ENCODE data around the gene LRRC32.

DNA sequence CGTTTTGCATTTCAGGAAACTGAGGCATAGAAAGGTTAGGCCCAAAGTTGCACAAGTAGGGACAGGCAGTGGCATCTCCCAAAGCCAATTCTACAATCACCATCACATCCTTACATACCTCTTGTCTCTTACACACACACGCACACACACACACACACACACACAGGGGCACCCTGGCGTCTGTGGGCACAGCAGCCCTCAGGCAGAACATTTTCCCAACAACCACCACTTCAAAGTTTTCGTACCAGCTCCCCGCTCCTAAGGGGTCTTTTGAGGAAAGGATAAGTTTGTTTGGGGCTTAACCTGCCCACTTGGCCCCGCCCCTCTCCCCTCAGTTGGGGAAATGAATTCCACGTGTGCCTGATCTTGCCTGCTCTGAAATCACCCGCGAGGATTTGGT, 14.7 kb upstream of the LRRC32 start:
- TF ChIP-seq, protein P1, sequence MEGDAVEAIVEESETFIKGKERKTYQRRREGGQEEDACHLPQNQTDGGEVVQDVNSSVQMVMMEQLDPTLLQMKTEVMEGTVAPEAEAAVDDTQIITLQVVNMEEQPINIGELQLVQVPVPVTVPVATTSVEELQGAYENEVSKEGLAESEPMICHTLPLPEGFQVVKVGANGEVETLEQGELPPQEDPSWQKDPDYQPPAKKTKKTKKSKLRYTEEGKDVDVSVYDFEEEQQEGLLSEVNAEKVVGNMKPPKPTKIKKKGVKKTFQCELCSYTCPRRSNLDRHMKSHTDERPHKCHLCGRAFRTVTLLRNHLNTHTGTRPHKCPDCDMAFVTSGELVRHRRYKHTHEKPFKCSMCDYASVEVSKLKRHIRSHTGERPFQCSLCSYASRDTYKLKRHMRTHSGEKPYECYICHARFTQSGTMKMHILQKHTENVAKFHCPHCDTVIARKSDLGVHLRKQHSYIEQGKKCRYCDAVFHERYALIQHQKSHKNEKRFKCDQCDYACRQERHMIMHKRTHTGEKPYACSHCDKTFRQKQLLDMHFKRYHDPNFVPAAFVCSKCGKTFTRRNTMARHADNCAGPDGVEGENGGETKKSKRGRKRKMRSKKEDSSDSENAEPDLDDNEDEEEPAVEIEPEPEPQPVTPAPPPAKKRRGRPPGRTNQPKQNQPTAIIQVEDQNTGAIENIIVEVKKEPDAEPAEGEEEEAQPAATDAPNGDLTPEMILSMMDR (IDR thresholded peaks at IDR 0.05) = no peak
- TF ChIP-seq POLR2AphosphoS5 (IDR thresholded peaks at IDR 0.05) = no peak
